Measurements from ENCODE around the gene CRNKL1.

Gene CRNKL1

GRCh38 chr20:20063941-20064702, 11.9 kb upstream of the CRNKL1 start:
- DNase-seq (ENCODE audit: low read depth) = no peak

GRCh38 chr20:20060234-20060998, 8.2 kb upstream of the CRNKL1 start:
- no peak for DNase-seq (ENCODE audit: low read depth)

- DNase-seq (ENCODE audit: low read depth) = no peak
These were observed 546 bp downstream of the CRNKL1 start for GRCh38 chr20:20051767-20052073.

GRCh38 chr20:20039752-20040387, 12.4 kb downstream of the CRNKL1 start:
- DNase-seq (ENCODE audit: low read depth) = no peak

GRCh38 chr20:20038586-20038985, 13.7 kb downstream of the CRNKL1 start:
- no peak for DNase-seq (ENCODE audit: low read depth)

GRCh38 chr20:20037960-20038359, 14.3 kb downstream of the CRNKL1 start:
- DNase-seq (ENCODE audit: low read depth) = no peak

GRCh38 chr20:20036756-20037155, 15.5 kb downstream of the CRNKL1 start:
- no peak for DNase-seq (ENCODE audit: low read depth)

GRCh38 chr20:20034486-20034885, 17.8 kb downstream of the CRNKL1 start:
- no peak for DNase-seq (ENCODE audit: low read depth)

GRCh38 chr20:20031790-20032189, 20.5 kb downstream of the CRNKL1 start:
- no peak for DNase-seq (ENCODE audit: low read depth)

- no peak for DNase-seq (ENCODE audit: low read depth)
These were observed 25.0 kb downstream of the CRNKL1 start for GRCh38 chr20:20027284-20027683.

GRCh38 chr20:20024942-20025341, 27.3 kb downstream of the CRNKL1 start:
- no peak for DNase-seq (ENCODE audit: low read depth)

GRCh38 chr20:20023395-20023794, 28.9 kb downstream of the CRNKL1 start:
- DNase-seq (ENCODE audit: low read depth) = no peak

GRCh38 chr20:20022498-20022897, 29.8 kb downstream of the CRNKL1 start:
- DNase-seq (ENCODE audit: low read depth) = no peak

- DNase-seq (ENCODE audit: low read depth) = no peak
These were observed 30.4 kb downstream of the CRNKL1 start for GRCh38 chr20:20021835-20022234.

- no peak for DNase-seq (ENCODE audit: low read depth)
These were observed 31.4 kb downstream of the CRNKL1 start for GRCh38 chr20:20020908-20021307.

GRCh38 chr20:20019123-20019522, 33.1 kb downstream of the CRNKL1 start:
- DNase-seq (ENCODE audit: low read depth) = no peak

GRCh38 chr20:20018366-20018765, 33.9 kb downstream of the CRNKL1 start:
- DNase-seq (ENCODE audit: low read depth) = no peak

- DNase-seq (ENCODE audit: low read depth) = no peak
These were observed 34.5 kb downstream of the CRNKL1 start for GRCh38 chr20:20017844-20018185.

- peak; percentile 84 for DNase-seq (ENCODE audit: low read depth)
These were observed 35.0 kb downstream of the CRNKL1 start, which contains the start of gene NAA20 for GRCh38 chr20:20017001-20017843. NAA20 (plus strand) TSS chr20:20017362; CDS start chr20:20017397, 35 bp downstream.

GRCh38 chr20:20014659-20015058, 37.6 kb downstream of the CRNKL1 start:
- DNase-seq (ENCODE audit: low read depth) = no peak

- no peak for DNase-seq (ENCODE audit: low read depth)
These were observed 39.7 kb downstream of the CRNKL1 start for GRCh38 chr20:20012541-20012940.

Data from stimulated activated CD8-positive, alpha-beta memory T cell treated with anti-CD3 and anti-CD28 coated beads, Interleukin-7, amount 100 ng/mL, for 24 hours (primary cell).